ENCODE measurements around the gene FRY.

GRCh38 chr13:32039528-32039927 lies 8.0 kb downstream of the FRY start:
- TF ChIP-seq SAFB2 (CRISPR knock-in tag; IDR thresholded peaks at IDR 0.05; ENCODE audit: borderline replicate concordance, low read depth): no peak
- no peak for TF ChIP-seq CHD2 (IDR thresholded peaks at IDR 0.05; ENCODE audit: low read depth, low read length)
- no peak for TF ChIP-seq EZH2 (conservative IDR thresholded peaks at IDR 0.05; ENCODE audit: low read depth, low read length)
- TF ChIP-seq MEF2D (CRISPR knock-in tag; IDR thresholded peaks at IDR 0.05): no peak
- no peak for TF ChIP-seq ZNF335 (CRISPR knock-in tag; IDR thresholded peaks at IDR 0.05)
- TF ChIP-seq ZUFSP (CRISPR knock-in tag; IDR thresholded peaks at IDR 0.05; ENCODE audit: borderline replicate concordance): no peak
- TF ChIP-seq DNMT3B (CRISPR knock-in tag; conservative IDR thresholded peaks at IDR 0.05): no peak
- TF ChIP-seq RAD21 (CRISPR knock-in tag; IDR thresholded peaks at IDR 0.05): no peak
- TF ChIP-seq POLR2AphosphoS5 (IDR thresholded peaks at IDR 0.05; ENCODE audit: low read depth, low read length): no peak

Data from HepG2 (cell line).